Measurements from ENCODE around the gene OR10H3. TPM values are rescaled to one million over a fixed set of nuclear protein-coding genes. Genes with fewer than 3 reads are reported as not detected.

Gene OR10H3, protein sequence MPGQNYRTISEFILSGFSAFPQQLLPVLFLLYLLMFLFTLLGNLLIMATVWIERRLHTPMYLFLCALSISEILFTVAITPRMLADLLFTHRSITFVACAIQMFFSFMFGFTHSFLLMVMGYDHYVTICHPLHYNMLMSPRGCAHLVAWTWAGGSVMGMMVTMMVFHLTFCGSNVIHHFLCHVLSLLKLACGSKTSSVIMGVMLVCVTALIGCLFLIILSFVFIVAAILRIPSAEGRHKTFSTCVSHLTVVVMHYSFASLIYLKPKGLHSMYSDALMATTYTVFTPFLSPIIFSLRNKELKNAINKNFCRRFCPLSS
- not detected for total RNA-seq
- long read RNA-seq = 0 reads

DNA sequence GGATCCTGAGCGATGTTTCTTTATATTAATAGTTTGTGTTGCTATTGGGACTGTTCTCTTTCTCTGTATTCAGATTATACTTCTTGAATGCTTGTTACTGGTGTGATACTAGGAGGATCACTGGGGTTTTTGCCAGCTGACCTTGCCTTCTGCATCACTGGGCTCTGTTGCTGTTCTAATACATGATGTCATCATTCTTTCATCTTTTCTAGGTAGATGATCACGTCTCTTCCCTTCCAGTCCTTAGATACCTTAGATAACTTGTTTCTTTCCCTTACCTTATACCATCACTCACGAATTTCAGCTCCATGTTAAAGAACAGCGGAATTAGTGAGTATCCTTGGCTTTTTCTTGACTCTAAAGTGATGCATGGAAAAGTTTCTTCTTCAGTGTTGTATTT lies at the start of gene OR10H3:
Gene OR10H3, plus strand, starts transcription at position 264 of the 400 bp plus-strand sequence. CDS start 3,408 bp downstream, outside the sequence.
- DNase-seq = no peak
- no peak within 1 kb of the TSS for H3K27ac ChIP-seq
- WGBS (ENCODE audit: insufficient coverage, low coverage, low lambda C conversion rate, missing lambda C conversion rate) = 59% methylated on average over 4 of the region's 4 CpGs
- no peak for ATAC-seq
- no peaks in the 10 kb centered on the region for H3K36me3 ChIP-seq
- H3K9me3 ChIP-seq = no peaks in the 10 kb centered on the region
- no peaks in the 10 kb centered on the region for H3K4me1 ChIP-seq
- no peak within 1 kb of the TSS for H3K4me3 ChIP-seq
- intact Hi-C loops (cut with DNase I) = no loop called here
- TF ChIP-seq, protein P1, sequence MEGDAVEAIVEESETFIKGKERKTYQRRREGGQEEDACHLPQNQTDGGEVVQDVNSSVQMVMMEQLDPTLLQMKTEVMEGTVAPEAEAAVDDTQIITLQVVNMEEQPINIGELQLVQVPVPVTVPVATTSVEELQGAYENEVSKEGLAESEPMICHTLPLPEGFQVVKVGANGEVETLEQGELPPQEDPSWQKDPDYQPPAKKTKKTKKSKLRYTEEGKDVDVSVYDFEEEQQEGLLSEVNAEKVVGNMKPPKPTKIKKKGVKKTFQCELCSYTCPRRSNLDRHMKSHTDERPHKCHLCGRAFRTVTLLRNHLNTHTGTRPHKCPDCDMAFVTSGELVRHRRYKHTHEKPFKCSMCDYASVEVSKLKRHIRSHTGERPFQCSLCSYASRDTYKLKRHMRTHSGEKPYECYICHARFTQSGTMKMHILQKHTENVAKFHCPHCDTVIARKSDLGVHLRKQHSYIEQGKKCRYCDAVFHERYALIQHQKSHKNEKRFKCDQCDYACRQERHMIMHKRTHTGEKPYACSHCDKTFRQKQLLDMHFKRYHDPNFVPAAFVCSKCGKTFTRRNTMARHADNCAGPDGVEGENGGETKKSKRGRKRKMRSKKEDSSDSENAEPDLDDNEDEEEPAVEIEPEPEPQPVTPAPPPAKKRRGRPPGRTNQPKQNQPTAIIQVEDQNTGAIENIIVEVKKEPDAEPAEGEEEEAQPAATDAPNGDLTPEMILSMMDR (IDR thresholded peaks at IDR 0.05) = no peak
- no peak for TF ChIP-seq POLR2A (IDR thresholded peaks at IDR 0.05)
- H3K27me3 ChIP-seq = no peaks in the 10 kb centered on the region

GRCh38 chr19:15696654-15697194 lies 41.1 kb upstream of the OR10H3 start:
- no peak for DNase-seq
- H3K27me3 ChIP-seq = no peaks in the 10 kb centered on the region
- no peak for TF ChIP-seq POLR2A (IDR thresholded peaks at IDR 0.05)
- TF ChIP-seq, protein P1 (IDR thresholded peaks at IDR 0.05) = no peak
- peaks cover 0 to 12% (median 0%) of the 10 kb centered on the region in 4 donors for H3K4me1 ChIP-seq
- H3K36me3 ChIP-seq = peaks cover 0 to 40% (median 6%) of the 10 kb centered on the region in 4 donors
- no peak overlapping the region for H3K4me3 ChIP-seq
- no peak overlapping the region for H3K27ac ChIP-seq
- intact Hi-C loops (cut with DNase I) = no loop called here
- no peaks in the 10 kb centered on the region for H3K9me3 ChIP-seq
- 90% methylated on average over 2 of the region's 19 CpGs for WGBS (ENCODE audit: insufficient coverage, low coverage, low lambda C conversion rate, missing lambda C conversion rate)
- no peak for ATAC-seq

DNA sequence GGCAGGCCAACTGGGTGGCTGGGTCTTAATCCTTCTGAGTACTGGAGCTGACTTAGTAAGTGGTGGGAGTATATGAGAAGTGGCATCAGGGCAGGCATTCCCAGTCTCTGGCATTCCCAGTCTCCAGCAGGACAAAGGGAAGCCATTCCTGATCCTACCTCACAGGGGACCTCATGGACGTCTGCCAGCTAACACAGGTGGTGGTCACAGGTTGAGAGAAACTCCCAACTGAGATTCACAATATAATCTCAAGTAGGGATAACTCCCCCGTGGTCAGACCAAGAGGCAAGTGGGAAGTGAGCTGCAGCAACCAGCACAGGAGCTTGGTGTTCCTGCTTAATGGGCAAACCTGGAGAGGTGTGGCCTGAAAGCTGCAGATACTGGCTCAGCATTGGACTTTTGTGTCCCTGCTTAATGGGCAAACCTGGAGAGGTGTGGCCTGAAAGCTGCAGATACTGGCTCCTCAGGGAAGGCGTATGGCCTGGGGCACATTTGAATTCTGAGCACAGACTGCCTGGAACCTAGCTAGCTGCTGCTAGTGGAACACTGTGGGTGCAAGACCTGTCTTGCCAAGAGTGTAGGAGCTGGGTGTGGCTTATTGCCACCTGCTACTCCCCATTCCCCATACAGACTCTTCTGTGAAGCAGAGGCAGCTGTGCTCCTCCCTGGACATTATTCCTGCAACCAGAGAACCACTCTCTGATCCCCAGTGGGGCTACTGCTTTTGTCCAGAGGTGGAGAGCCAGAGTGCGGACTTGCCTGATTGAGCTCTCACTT lies 35.8 kb upstream of the OR10H3 start:
- peaks cover 0 to 25% (median 6%) of the 10 kb centered on the region in 4 donors for H3K36me3 ChIP-seq

GRCh38 chr19:15702534-15702930 lies 35.3 kb upstream of the OR10H3 start:
- 8% methylated on average over 7 of the region's 7 CpGs for WGBS (ENCODE audit: insufficient coverage, low coverage, low lambda C conversion rate, missing lambda C conversion rate)
- intact Hi-C loops (cut with DNase I) = no loop called here
- Histone ChIP-seq H3K4me3 (no peak overlapping the region), H3K27me3 (no peaks in the 10 kb centered on the region), H3K9me3 (no peaks in the 10 kb centered on the region), H3K36me3 (peaks cover 0 to 19% (median 6%) of the 10 kb centered on the region in 4 donors), H3K27ac (peak overlapping the region in 1 of 3 donors; percentile 67), H3K4me1 (peaks cover 0 to 20% (median 5%) of the 10 kb centered on the region in 4 donors)
- TF ChIP-seq, protein P1 (IDR thresholded peaks at IDR 0.05) = no peak
- TF ChIP-seq POLR2A (IDR thresholded peaks at IDR 0.05) = no peak
- peak; percentile 75 to 90 (median 84) for ATAC-seq
- DNase-seq = peak; percentile 85 to 86 (median 85)

More for the DNA sequence above, 35.8 kb upstream of the OR10H3 start:
- no peak for TF ChIP-seq POLR2A (IDR thresholded peaks at IDR 0.05)
- TF ChIP-seq, protein P1 (IDR thresholded peaks at IDR 0.05) = no peak
- H3K27me3 ChIP-seq = no peaks in the 10 kb centered on the region
- H3K4me1 ChIP-seq = peaks cover 0 to 20% (median 5%) of the 10 kb centered on the region in 4 donors
- peak in 2 of 3 donors; percentile 39 to 79 for DNase-seq
- no peaks in the 10 kb centered on the region for H3K9me3 ChIP-seq
- H3K4me3 ChIP-seq = no peak overlapping the region
- 54% methylated on average over 3 of the region's 4 CpGs for WGBS (ENCODE audit: insufficient coverage, low coverage, low lambda C conversion rate, missing lambda C conversion rate)
- intact Hi-C loops (cut with DNase I) = no loop called here
- peak; percentile 55 to 98 (median 76) for ATAC-seq
- peak overlapping the region in 1 of 3 donors; percentile 67 for H3K27ac ChIP-seq

All from right lobe of liver (tissue), 6 donors.